Measurements from ENCODE around the gene IFT57.

- TF ChIP-seq, protein P1, sequence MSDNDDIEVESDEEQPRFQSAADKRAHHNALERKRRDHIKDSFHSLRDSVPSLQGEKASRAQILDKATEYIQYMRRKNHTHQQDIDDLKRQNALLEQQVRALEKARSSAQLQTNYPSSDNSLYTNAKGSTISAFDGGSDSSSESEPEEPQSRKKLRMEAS (IDR thresholded peaks at IDR 0.05) = no peak
- TF ChIP-seq, protein P2, sequence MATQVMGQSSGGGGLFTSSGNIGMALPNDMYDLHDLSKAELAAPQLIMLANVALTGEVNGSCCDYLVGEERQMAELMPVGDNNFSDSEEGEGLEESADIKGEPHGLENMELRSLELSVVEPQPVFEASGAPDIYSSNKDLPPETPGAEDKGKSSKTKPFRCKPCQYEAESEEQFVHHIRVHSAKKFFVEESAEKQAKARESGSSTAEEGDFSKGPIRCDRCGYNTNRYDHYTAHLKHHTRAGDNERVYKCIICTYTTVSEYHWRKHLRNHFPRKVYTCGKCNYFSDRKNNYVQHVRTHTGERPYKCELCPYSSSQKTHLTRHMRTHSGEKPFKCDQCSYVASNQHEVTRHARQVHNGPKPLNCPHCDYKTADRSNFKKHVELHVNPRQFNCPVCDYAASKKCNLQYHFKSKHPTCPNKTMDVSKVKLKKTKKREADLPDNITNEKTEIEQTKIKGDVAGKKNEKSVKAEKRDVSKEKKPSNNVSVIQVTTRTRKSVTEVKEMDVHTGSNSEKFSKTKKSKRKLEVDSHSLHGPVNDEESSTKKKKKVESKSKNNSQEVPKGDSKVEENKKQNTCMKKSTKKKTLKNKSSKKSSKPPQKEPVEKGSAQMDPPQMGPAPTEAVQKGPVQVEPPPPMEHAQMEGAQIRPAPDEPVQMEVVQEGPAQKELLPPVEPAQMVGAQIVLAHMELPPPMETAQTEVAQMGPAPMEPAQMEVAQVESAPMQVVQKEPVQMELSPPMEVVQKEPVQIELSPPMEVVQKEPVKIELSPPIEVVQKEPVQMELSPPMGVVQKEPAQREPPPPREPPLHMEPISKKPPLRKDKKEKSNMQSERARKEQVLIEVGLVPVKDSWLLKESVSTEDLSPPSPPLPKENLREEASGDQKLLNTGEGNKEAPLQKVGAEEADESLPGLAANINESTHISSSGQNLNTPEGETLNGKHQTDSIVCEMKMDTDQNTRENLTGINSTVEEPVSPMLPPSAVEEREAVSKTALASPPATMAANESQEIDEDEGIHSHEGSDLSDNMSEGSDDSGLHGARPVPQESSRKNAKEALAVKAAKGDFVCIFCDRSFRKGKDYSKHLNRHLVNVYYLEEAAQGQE (IDR thresholded peaks at IDR 0.05; ENCODE audit: low read depth) = no peak
- TF ChIP-seq CEBPB (IDR thresholded peaks at IDR 0.05) = no peak
Measured at GRCh38 chr3:108171106-108171505, 51.1 kb downstream of the IFT57 start.

Data from Ishikawa (cell line).